Activated CD4-positive, CD25-positive, alpha-beta regulatory T cell treated with anti-CD3 and anti-CD28 coated beads, Interleukin-2, amount 50 U/mL, for 16 hours (primary cell): ENCODE data around the gene VEPH1.

Experiments used
- DNase-seq: peaks from one replicate; pipeline ENCODE4 v3.0.0-alpha.2; 2020; ENCODE audit warnings: low read depth, low spot score

VEPH1 gene

GRCh38 chr3:157477441-157477840 lies 25.8 kb downstream of the VEPH1 start:
- DNase-seq, result no peak

- no peak for DNase-seq
Observed at GRCh38 chr3:157475921-157476414, 27.2 kb downstream of the VEPH1 start.

DNA sequence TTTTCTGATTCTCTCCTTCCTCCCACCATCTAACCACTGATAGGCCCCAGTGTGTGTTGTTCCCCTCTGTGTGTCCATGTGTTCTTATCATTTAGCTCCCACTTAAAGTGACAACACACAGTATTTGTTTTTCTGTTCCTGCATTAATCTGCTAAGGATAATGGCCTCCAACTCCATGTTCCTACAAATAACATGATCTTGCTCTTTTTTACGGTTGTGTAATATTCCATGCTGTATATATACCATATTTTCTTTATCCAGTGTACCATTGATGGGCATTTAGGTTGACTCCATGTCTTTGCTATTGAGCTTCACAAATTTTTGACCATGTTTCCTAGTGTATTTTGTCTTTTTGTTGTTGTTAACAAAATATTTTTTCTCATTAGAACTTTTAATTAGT lies 30.6 kb downstream of the VEPH1 start:
- no peak for DNase-seq

GRCh38 chr3:157471064-157471463 lies 32.2 kb downstream of the VEPH1 start:
- DNase-seq, result no peak

DNA sequence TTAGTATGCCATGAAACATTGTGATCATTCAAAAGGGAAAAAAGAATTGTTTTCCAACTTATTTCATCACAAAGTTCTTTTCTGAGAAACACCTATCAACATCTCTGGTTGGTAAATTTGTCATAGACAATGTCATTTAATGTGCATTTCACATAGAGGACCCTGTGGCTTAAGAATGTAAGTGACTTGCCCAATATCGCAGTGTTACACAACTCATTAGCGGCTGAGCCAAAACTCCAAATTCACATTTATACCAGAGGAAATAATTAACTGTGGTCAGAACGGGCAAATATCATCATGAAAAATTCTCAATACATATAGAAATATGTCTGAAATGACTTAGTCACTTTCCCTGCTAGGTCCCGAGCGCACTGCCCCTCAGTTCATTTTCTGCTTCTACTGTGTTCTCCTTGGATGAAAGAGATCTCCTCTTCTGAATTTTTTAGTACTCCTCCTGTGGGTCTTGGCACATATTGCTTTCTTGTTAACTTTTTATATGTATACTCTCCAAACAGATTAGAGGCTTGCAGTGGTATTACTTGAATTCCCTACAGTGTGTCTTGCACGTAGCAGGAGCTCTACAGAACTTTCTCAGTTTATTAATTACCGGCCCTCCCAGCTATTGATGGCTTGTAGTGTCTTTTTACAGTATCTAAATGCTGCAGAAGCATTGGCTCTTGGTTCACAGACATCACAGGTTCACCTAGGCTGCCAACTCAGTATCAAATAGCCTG lies 33.5 kb downstream of the VEPH1 start:
- no peak for DNase-seq

GRCh38 chr3:157467200-157467599 lies 36.0 kb downstream of the VEPH1 start:
- DNase-seq, result no peak

DNA sequence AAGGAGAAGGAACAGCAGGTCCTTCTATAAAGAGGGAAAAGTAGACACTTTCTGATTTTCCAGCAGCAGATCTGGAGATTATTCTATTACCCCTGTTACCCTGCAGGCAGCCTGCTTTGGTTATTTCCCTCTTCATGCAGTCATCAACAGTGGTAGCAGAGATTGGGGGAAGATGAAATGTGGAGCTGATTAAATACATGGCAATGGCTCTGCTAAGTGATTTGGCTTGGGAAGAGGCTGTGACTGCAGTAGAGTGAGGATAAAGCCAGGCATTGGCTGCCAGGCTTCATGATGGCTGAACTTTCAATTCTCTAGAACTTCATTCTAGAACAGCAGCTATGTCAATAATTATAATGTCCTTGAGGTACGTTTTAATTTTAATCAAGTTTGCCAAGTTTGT lies 37.5 kb downstream of the VEPH1 start:
- no peak for DNase-seq

GRCh38 chr3:157464321-157464720 lies 38.9 kb downstream of the VEPH1 start:
- DNase-seq, result no peak

GRCh38 chr3:157463816-157464215 lies 39.4 kb downstream of the VEPH1 start:
- DNase-seq, result no peak

GRCh38 chr3:157460253-157460652 lies 43.0 kb downstream of the VEPH1 start:
- no peak for DNase-seq

GRCh38 chr3:157459706-157460105 lies 43.5 kb downstream of the VEPH1 start:
- no peak for DNase-seq

DNA sequence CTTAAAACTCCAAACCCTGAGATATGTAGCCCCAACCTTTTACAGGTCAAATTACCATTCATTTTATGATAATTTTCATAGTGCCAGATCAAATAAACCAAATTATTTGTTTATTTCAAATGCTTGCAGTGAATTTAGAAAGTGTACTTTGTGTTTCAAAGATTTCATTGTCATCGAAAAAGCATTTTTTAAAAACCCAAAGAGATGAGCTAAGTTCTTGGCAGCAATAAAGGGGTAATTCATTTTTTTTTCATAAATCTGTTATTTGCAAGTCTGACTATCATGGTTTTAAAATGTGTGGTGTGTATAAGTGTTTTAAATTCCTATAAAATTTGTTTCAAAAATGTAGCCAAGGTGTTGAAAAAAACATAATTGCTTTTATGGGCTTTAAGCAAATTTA lies 49.4 kb downstream of the VEPH1 start:
- no peak for DNase-seq

- no peak for DNase-seq
Observed at GRCh38 chr3:157452097-157452496, 51.1 kb downstream of the VEPH1 start.

DNA sequence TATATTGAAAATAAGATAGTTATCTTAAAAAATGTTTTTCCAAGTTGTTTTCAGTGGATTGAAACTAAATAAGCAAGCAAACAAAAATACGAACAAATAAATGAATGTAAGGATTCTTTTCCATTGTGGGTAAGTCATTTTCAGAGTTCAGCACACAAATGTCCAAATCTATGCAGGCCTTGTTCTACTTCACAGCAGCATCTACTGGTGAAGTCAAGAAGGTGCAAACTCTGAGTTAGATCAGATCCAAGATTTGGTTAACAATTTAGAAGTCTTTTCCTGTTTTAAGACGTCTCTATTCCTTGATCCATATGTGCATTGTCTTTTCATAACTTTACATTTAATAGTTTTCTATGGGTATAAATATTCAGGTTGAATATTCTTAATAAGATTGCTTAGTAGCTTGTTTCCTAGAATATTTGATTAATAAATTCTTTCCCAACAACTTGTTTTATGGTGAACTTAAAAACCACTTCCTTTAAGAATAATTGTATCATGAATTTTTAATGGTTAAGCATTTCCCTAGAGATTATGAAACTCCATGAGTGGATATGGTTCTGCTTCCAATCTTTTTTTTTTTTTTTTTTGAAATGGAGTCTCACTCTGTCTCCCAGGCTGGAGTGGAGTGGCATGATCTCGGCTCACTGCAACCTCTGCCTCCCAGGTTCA lies 56.1 kb downstream of the VEPH1 start:
- no peak for DNase-seq

- no peak for DNase-seq
Observed at GRCh38 chr3:157445857-157446256, 57.4 kb downstream of the VEPH1 start.

GRCh38 chr3:157444797-157445184 lies 58.4 kb downstream of the VEPH1 start:
- DNase-seq, result no peak

DNA sequence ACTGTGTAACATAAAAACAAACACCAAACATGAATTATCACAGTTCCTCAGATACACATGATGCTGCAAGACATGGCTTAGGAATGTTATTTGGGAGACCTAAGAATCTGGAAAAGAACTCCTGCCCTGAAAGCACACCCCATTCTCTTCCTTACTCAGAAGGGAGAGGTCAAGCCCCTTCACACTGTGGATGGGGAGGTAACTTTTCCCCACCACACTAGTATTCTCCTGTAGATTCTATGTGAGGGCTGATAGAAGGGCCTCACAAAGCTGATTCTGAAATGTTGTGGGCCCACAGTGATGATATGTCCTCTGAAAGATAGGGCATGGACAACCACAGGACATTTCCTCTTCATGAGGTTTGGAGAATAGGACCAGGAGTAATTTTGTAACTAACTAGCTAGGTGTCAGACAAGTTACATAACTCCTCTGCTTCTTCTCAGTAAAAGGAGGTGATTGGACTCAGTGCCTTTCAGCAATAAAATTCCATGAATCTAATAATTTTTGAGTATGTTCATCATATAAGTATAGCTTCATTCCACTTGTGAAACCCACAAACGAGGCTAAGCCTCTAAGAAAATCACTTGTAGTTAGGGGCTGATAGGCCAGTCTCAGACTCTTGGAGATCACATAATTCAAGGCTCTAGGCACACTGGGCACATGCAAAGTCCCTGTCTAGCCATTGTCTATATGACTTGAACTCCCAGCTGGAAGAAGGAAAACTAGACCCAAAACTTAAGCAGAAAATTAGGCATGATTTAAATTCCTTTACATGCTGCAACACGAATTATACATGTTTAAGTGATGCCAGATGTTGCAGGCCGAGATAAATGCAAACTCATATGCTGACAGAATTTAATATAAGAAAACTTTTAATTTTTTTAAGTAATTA lies 59.1 kb downstream of the VEPH1 start:
- no peak for DNase-seq

- DNase-seq, result no peak
Observed at GRCh38 chr3:157442729-157443128, 60.5 kb downstream of the VEPH1 start.

DNA sequence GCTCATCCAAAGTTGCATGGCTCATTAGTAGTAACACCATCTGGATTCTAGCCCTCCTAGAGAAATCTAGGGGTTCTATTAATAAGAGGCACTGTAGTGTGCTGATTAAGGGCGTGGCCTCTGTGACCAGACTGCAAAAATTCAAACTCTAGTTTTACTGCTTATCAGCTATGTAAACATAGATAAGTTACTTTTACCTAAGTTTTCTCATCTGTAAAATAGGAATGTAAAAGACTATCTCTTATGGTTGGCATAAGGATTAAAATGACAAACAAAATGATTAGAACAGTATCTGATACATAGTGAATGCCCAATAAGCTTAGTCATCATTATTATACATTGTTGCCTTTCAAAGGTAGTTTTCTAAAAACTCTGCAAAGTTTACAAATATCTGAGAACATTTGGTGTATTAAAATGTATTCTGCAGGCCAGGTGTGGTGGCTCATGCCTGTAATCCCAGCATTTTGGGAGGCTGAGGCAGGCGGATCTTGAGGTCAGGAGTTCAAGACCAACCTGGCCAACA lies 62.1 kb downstream of the VEPH1 start:
- no peak for DNase-seq

- no peak for DNase-seq
Observed at GRCh38 chr3:157438194-157438730, 65.0 kb downstream of the VEPH1 start.

- DNase-seq, result no peak
Observed at GRCh38 chr3:157436583-157437291, 66.5 kb downstream of the VEPH1 start, which contains the start of gene PTX3. TSS of gene PTX3 (plus strand) at chr3:157436850. CDS start at chr3:157436934, 84 bp downstream.
